Measurements from ENCODE around the gene CD8B.
"Not testable (repeated sequence)": the region's sequence is repeated elsewhere in the genome, so short reads cannot be mapped to it uniquely, and the experiment has no call there.

CD8B gene

DNA sequence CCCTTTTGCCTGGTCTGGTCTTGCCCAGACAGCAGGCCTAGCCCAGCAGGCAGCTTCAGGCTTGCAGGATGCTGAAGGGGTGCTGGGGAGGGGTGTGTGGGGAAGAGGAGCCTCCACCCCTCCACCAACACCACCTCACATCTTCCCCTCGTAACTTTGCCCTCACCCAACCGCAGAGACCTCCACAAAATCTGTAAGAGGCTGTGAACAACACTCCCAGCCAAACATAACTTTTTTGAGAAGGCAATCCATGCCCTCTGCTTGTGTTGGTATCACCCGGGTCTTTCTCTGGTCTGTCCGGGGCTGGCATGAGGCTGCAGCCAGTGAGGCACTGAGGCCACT, 26.2 kb downstream of the CD8B start:
- not testable (repeated sequence) for DNase-seq

GRCh38 chr2:86833315-86833714, 28.4 kb downstream of the CD8B start:
- DNase-seq = no peak

DNA sequence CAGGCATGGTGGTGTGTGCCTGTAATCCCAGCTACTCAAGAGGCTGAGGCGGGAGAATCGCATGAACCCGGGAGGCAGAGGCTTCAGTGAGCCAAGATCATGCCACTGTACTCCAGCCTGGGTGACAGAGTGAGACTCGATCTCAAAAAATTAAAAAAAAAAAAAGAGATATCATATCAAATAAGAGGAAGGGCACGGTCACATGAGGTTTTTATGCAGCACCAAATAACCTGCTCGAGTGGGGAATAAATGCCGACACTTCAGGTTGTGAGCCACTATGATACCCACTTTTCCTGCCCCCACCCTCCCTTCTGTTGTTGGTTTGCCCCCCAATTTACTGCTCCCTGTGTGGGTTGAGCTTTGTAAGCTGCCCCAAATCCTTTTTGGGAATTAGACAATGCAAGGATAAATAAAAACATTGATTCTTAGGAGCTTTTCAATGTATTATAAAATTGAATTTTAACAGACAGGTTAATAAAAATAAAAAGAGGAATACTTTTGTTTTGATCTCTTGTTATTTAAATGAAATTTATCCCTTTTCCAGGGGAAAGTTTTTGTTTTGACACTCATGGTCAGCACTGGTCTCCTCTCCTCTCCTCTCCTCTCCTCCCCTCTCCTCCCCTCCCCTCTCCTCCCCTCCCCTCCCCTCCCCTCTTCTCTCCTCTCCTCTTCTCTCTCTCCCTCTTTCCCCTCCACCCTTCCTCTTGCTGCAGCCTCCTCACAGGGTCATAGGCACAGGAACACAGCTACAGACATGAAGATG, 29.2 kb downstream of the CD8B start:
- DNase-seq = no peak

DNA sequence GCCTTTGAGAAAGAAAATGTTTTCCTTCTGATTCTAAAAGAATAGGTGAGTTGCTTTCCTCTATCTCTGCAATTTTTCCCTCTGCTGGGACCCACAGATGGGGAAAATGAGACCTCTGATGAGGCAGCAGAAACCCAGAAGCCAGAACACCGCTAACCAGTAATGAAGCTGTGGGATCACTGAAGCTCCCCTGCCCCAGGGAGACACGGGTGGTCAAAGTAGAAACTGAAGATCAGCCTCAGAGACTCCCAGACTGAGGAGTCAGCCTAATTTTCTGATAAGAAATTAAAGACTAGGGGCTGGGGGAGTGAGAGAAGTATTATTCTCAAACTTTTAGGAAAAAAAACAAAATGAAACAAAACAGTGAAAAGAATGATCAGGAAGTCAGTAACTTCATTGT, 30.1 kb downstream of the CD8B start:
- no peak for DNase-seq

DNA sequence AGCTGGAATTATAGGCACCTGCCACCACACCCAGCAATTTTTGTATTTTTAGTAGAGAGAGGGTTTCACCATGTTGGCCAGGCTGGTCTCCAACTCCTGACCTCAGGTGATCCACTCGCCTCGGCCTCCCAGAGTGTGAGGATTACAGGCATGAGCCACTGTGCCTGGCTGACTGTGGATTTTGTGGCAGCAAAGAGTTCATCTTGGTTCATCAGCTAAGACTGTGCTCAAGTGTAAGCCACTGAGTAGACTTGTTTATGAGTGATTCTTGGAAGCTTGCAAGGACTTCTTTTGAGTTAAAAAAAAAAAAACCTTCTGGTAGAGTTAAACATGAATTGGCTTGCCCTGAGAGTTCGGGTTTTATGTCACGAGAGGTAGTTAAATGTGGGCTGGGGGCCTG, 34.7 kb downstream of the CD8B start:
- no peak for DNase-seq

- DNase-seq = no peak
Observed at GRCh38 chr2:86825693-86826381, 35.8 kb downstream of the CD8B start.

DNA sequence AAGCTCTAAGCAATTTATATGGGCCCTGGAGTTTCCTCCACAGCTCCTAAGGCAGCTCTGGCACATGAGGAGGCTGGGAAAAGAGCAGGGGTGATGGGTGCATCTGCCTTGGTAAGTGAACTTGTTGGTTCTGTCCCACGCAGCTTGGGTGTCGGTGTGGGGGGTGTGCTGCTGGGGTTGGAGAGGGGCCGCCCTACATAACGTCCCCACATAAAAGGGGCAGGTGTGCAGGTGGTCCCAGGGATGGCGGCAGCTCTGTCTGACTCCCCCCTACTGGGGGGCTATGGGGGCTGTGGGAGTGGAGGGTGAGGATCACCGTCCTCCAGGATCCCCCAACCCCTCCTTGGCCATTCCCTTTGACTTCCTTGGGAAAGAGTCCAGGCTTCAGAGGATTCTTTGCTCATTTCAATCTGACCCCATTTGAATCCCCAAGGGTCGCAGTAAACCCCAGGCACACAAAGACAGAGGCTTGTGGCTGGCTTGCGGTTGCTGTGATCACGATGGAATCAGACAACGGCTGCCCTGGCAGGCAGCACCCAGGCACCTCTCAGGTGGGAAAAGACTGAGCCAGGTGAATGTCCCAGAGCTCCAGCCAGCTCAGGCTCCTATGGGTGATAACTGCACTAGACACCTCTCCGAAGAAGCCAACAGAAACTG, 36.5 kb downstream of the CD8B start:
- DNase-seq = no peak

DNA sequence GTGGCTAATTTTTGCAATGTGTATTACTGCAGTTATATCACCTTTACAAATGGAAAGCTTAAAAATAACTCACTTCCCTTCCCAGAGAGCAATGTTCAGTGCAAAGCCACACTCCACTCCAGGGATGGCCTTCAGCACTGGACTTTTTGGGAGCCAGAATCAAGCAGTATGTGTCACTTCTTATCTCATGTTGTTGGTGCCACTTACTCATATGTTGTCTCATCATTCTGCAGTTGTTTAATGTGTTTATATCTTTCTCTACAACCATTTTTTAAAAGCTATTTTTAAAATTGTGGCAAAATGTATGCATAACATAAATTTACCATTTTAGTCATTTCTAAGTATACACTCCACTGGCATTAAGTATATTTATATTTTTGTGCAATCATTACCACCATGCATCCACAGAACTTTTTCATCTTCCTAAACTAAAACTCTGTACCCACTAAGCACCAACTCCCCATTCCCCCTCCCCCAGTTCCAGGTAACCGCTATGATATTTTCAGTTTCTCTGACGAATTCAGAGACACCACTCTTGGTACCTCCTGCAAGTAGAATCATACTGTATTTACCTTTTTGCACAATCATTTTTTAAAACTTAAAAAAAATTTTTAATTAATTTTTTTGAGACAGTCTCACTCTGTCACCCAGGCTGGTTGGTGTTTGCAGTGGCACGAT, 38.9 kb downstream of the CD8B start:
- DNase-seq = no peak

- no peak for DNase-seq
Observed at GRCh38 chr2:86821842-86822241, 39.8 kb downstream of the CD8B start.

- DNase-seq = no peak
Observed at GRCh38 chr2:86821306-86821705, 40.4 kb downstream of the CD8B start.

DNA sequence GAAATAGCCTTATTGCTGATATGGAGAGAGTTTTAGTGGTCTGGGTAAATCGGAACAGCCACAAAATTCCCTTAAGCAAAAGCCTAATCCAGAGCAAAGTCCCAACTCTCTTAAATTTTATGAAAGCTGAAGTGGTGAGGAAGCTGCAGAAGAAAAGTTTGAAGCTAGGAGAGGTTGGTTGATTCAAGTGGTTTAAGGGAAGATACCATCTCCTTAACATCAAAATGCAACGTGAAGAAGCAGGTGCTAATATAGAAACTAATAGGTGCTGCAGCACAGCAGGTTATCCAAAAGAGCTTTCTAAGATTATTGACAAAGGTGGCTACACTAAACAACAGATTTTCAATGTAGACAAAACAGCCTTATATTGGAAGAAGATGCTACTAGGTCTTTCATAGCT, 42.7 kb downstream of the CD8B start:
- no peak for DNase-seq

DNA sequence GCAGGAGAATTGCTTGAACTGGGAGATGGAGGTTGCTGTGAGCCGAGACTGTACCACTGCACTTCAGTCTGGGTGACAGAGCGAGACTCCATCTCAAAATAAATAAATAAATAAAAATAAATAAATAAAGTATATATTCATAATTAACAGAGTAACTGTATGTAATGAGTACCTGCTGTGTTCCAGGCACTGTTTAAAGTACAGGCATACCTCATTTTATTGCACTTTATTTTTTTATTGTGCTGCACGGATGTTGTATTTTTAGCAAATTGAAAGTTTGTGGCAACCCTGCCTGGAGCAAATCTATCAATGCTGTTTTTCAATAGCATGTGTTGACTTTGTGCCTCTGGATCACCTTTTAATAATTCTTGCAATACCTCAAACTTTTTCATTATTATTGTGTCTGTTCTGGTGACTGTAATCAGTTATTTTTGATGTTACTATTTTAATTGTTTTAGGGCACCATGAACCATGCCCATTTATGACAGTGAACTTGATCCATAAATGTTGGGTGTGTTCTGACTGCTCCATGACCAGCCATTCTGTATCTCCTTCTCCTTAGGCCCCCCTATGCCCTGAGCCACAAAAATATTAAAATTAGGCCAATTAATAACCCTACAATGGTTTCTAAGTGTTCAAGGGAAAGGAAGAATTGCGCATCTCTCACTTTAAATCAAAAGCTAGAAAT, 43.4 kb downstream of the CD8B start:
- DNase-seq = no peak

DNA sequence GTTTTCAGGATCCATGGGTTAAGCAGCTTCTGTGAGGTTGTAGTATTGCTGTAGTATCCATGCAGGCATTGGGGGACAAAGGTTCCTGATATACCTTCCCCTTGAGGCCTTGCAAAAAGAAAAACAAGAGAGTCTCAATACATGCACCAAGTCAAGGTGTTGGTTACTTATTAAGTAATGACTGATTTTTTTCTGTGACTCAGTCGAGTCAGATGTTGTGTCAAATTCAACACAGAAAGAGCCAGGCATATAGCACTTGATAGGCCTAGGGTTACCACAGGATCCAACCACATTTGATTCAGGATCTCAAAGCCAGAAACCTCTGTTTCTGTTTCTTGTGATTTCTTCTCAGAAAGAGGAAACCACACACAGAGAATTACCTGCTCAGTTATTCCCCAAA, 46.1 kb downstream of the CD8B start:
- DNase-seq = no peak

- no peak for DNase-seq
Observed at GRCh38 chr2:86809481-86810121, 52.1 kb downstream of the CD8B start.

DNA sequence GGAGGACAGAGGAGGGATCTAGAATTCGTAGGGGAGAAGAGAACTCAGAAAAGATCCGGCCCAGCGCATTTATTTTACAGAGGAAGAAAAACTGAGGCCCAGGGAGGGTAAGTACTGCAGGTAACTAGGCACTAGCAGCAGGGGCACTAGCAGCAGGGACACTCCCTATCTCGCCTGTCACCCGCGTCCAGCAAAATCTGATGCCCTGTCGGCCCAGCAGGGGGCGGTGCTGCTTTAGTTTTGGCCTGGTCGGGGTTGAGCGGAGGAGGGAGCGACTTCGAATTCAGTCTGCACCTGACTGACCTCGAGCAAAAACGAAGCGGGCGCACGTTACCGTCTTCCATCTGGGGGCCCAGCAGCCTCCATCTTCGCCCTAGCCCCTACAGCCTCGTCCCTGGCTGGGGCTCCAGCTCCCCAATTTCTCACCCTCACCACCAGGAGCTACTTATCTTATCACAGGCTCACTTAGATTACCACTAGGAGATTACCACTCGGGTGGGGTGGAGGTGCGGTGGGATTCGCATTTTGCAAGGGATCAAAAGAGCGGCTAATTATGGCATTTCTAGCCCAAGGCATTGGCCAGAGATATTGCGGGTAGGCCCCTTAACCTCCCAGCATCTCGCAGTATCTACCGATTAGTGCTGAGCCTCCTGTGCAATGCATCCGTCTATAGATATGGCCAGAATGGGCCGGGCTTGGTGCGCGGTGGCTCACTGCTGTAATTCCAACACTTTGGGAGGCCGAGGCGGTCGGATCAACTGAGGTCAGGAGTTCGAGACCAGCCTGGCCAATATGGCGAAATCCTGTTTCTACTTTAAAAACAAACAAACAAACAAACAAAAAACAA, 53.1 kb downstream of the CD8B start:
- peak; percentile 46 for DNase-seq

GRCh38 chr2:86807468-86808275, 54.0 kb downstream of the CD8B start:
- peak; percentile 7 for DNase-seq

- DNase-seq = no peak
Observed at GRCh38 chr2:86807133-86807467, 54.6 kb downstream of the CD8B start.

DNA sequence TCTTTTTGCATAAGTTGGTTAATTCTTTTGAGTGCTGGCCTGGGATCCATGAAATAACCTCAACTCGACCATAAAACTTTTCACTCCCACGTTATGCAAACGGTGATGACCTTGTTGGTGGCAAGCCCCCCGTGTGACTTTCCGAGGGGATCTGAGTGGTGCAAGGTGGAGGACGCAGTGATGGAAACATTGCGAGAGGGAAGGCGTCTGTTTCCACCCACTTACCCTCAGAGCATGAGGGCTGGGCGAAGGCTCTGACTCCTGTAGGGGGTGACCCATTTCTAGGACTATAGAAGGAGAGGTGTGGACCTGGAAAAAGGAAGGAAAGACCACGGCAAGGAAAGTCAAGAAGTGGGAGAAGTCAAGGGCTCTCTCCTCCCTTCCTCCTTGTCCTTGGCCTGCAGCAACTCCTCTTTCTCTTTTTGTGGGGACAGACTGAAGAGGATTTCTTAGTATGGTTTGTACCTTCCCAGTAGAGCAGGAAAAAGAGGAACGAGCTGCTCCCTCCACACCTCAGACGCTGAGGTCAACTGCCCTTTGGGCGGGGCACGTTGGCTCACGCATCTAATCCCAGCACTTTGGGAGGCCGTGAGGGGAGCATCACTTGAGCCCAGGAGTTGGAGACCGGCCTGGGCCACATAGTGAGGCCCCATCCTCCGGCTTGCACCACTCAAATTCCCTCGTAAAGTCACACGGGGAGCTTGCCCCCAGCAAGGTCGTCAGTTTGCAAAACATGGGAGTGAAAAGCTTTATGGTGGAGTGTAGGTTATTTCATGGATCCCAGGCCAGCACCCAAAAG, 55.4 kb downstream of the CD8B start:
- DNase-seq = no peak

GRCh38 chr2:86800856-86801567, 60.7 kb downstream of the CD8B start:
- no peak for DNase-seq
